ENCODE measurements around the gene TFAP2E. TPM values are rescaled to one million over a fixed set of nuclear protein-coding genes. Genes with fewer than 3 reads are reported as not detected.

TFAP2E gene
- total and polyA plus RNA-seq, 7 donors = 0.04 to 0.12 (median 0.06) TPM; not detected in 4

GRCh38 chr1:35544976-35545375, 28.1 kb upstream of the TFAP2E start:
- 47 to 61% (median 60%) methylated on average over 3 of the region's 3 CpGs for whole genome bisulfite sequencing, 3 donors

GRCh38 chr1:35546614-35547013, 26.5 kb upstream of the TFAP2E start:
- Histone ChIP-seq H3K4me1 (peaks cover 22% of the 10 kb centered on the region), H3K27ac (no peak overlapping the region), H3K4me3 (no peak overlapping the region), H3K27me3 (ENCODE audit: insufficient read depth in 3 of 3, low read length in 2 of 3) (no peaks in the 10 kb centered on the region), H3K9me3 (no peaks in the 10 kb centered on the region), H3K36me3 (ENCODE audit: insufficient read depth in 1 of 2, low read depth in 1 of 2) (peaks cover 0 to 49% of the 10 kb centered on the region in 2 donors)
- TF ChIP-seq CTCF (IDR thresholded peaks at IDR 0.05) = no peak
- no peak for ATAC-seq
- no peak for DNase-seq
- intact Hi-C loops (cut with DNase I) = no loop called here
- 99 to 100% (median 100%) methylated on average over 1 of the region's 1 CpG for WGBS, 3 donors

More at GRCh38 chr1:35544976-35545375, 28.1 kb upstream of the TFAP2E start:
- no peaks in the 10 kb centered on the region for H3K9me3 ChIP-seq
- H3K4me3 ChIP-seq = no peak overlapping the region
- intact Hi-C loops (cut with DNase I) = loop anchor here (1.0 to 2.0 kb wide), 2 partner anchors 94 kb away; no protein-coding TSS in a partner anchor
- peaks cover 31% of the 10 kb centered on the region for H3K4me1 ChIP-seq
- H3K27me3 ChIP-seq (ENCODE audit: insufficient read depth in 3 of 3, low read length in 2 of 3) = no peaks in the 10 kb centered on the region
- ATAC-seq (peak; percentile 87 to 96 (median 90)), DNase-seq (peak; percentile 26 to 70)
- TF ChIP-seq CTCF (IDR thresholded peaks at IDR 0.05) = peak; percentile 32
- peaks cover 0 to 33% of the 10 kb centered on the region in 2 donors for H3K36me3 ChIP-seq (ENCODE audit: insufficient read depth in 1 of 2, low read depth in 1 of 2)
- no peak overlapping the region for H3K27ac ChIP-seq

GRCh38 chr1:35553851-35554250, 19.3 kb upstream of the TFAP2E start:
- peaks cover 0 to 46% of the 10 kb centered on the region in 2 donors for H3K36me3 ChIP-seq (ENCODE audit: insufficient read depth in 1 of 2, low read depth in 1 of 2)
- DNase-seq (no peak), ATAC-seq (no peak)
- intact Hi-C loops (cut with DNase I) = no loop called here
- 53 to 67% (median 64%) methylated on average over 2 of the region's 2 CpGs for WGBS, 3 donors
- TF ChIP-seq CTCF (IDR thresholded peaks at IDR 0.05) = no peak
- no peak overlapping the region for H3K4me3 ChIP-seq
- H3K27me3 ChIP-seq (ENCODE audit: insufficient read depth in 3 of 3, low read length in 2 of 3) = no peaks in the 10 kb centered on the region
- H3K4me1 ChIP-seq = peaks cover 38% of the 10 kb centered on the region
- H3K9me3 ChIP-seq = no peaks in the 10 kb centered on the region
- no peak overlapping the region for H3K27ac ChIP-seq

- Histone ChIP-seq H3K4me1 (peaks cover 38% of the 10 kb centered on the region), H3K4me3 (no peak overlapping the region), H3K36me3 (ENCODE audit: insufficient read depth in 1 of 2, low read depth in 1 of 2) (peaks cover 0 to 44% of the 10 kb centered on the region in 2 donors), H3K9me3 (no peaks in the 10 kb centered on the region), H3K27me3 (ENCODE audit: insufficient read depth in 3 of 3, low read length in 2 of 3) (no peaks in the 10 kb centered on the region), H3K27ac (peak overlapping the region; percentile 99)
- ATAC-seq (no peak), DNase-seq (no peak)
- intact Hi-C loops (cut with DNase I) = no loop called here
- WGBS, 3 donors = 41 to 56% (median 46%) methylated on average over 7 of the region's 7 CpGs
- no peak for TF ChIP-seq CTCF (IDR thresholded peaks at IDR 0.05)
These were observed 18.6 kb upstream of the TFAP2E start for GRCh38 chr1:35554266-35555211.
